Left kidney (tissue), 2 donors: ENCODE results near the gene ZSCAN31. TPM values are rescaled to one million over a fixed set of nuclear protein-coding genes. Genes with fewer than 3 reads are reported as not detected.
A peak's percentile ranks its signal among the peaks of the same experiment; 100 is the strongest.

ENCODE experiments used
- DNase-seq: peaks from one replicate; pipeline ENCODE4 v3.0.0-alpha.2; 2013
- polyA plus RNA-seq: library from polyadenylated mRNA; unstranded; fragments of 120-200 nt; gene quantifications from one replicate; pipeline ENCODE4 v1.2.1, GENCODE V29; 2013; ENCODE audit not compliant: insufficient read length

Gene ZSCAN31
- polyA plus RNA-seq, 1 donor = 12.0 TPM

- no peak for DNase-seq
These were observed 18.2 kb upstream of the ZSCAN31 start for GRCh38 chr6:28353981-28354676.

GRCh38 chr6:28353356-28353755 is 17.4 kb upstream of the ZSCAN31 start:
- no peak for DNase-seq

GRCh38 chr6:28351493-28351925 is 15.6 kb upstream of the ZSCAN31 start:
- DNase-seq = no peak

GRCh38 chr6:28351087-28351486 is 15.1 kb upstream of the ZSCAN31 start:
- no peak for DNase-seq

- peak; percentile 89 for DNase-seq
These were observed 14.2 kb upstream of the ZSCAN31 start, which contains the start of gene ZKSCAN3 for GRCh38 chr6:28349892-28350737. ZKSCAN3 (plus strand) TSS chr6:28349947; CDS start chr6:28359587, 9,640 bp downstream.

GRCh38 chr6:28349344-28349891 is 13.5 kb upstream of the ZSCAN31 start:
- no peak for DNase-seq

- DNase-seq = no peak
These were observed 11.2 kb upstream of the ZSCAN31 start for GRCh38 chr6:28347119-28347518.

GRCh38 chr6:28345201-28345600 is 9.3 kb upstream of the ZSCAN31 start:
- no peak for DNase-seq

- no peak for DNase-seq
These were observed 8.1 kb upstream of the ZSCAN31 start for GRCh38 chr6:28343898-28344677.

GRCh38 chr6:28340310-28341095 is 4.6 kb upstream of the ZSCAN31 start:
- no peak for DNase-seq

GRCh38 chr6:28337121-28337520 is 1.2 kb upstream of the ZSCAN31 start:
- DNase-seq = peak; percentile 37

GRCh38 chr6:28336284-28337120 is 554 bp upstream of the ZSCAN31 start:
- peak; percentile 78 for DNase-seq

- DNase-seq = no peak
These were observed 846 bp downstream of the ZSCAN31 start for GRCh38 chr6:28335040-28335563.

- DNase-seq = peak; percentile 30
These were observed 1.5 kb downstream of the ZSCAN31 start for GRCh38 chr6:28334286-28335039.

- no peak for DNase-seq
These were observed 2.3 kb downstream of the ZSCAN31 start for GRCh38 chr6:28333599-28334018.

- no peak for DNase-seq
These were observed 2.9 kb downstream of the ZSCAN31 start for GRCh38 chr6:28333047-28333446.

- DNase-seq = no peak
These were observed 5.9 kb downstream of the ZSCAN31 start for GRCh38 chr6:28330041-28330440.

GRCh38 chr6:28326371-28326948 is 9.5 kb downstream of the ZSCAN31 start:
- no peak for DNase-seq
